ENCODE results near the gene HOXA10. TPM values are rescaled to one million over a fixed set of nuclear protein-coding genes. Genes with fewer than 3 reads are reported as not detected.

Gene HOXA10
- total and polyA plus RNA-seq, 4 donors, result 0.21 to 0.29 (median 0.26) TPM; not detected in 1

GRCh38 chr7:27198871-27199801 lies 25.0 kb upstream of the HOXA10 start:
- TF ChIP-seq CTCF (IDR thresholded peaks at IDR 0.05; ENCODE audit: control extremely low read depth, extremely low read depth), result no peak
- no peak overlapping the region for H3K9ac ChIP-seq (ENCODE audit: insufficient read depth in 1 of 2, low read length in 2 of 2)
- no peak overlapping the region for H3K4me3 ChIP-seq
- no peaks in the 10 kb centered on the region for H3K36me3 ChIP-seq (ENCODE audit: control insufficient read depth in 4 of 4, insufficient read depth in 4 of 4, low read length in 4 of 4)
- DNase-seq (peak in 1 of 3 donors; percentile 24), ATAC-seq (ENCODE audit: insufficient read depth, low FRiP score) (no peak)
- peaks cover 0 to 90% (median 90%) of the 10 kb centered on the region in 3 donors for H3K27me3 ChIP-seq (ENCODE audit: control insufficient read depth in 3 of 3, insufficient read depth in 3 of 3, low read length in 2 of 3)
- peaks cover 0 to 12% (median 0%) of the 10 kb centered on the region in 4 donors for H3K9me3 ChIP-seq (ENCODE audit: control insufficient read depth in 4 of 4, insufficient read depth in 3 of 4, low read length in 3 of 4)
- H3K27ac ChIP-seq (ENCODE audit: low read depth in 1 of 2, low read length in 1 of 2), result no peak overlapping the region
- 4% methylated on average over 53 to 93 of the region's 93 CpGs for WGBS, 2 donors
- H3K4me1 ChIP-seq (ENCODE audit: control insufficient read depth in 5 of 5, insufficient read depth in 5 of 5, low read length in 5 of 5), result peaks cover 0 to 27% (median 5%) of the 10 kb centered on the region in 5 donors

- no peak for TF ChIP-seq CTCF (IDR thresholded peaks at IDR 0.05; ENCODE audit: control extremely low read depth, extremely low read depth)
- Histone ChIP-seq H3K9me3 (ENCODE audit: control insufficient read depth in 4 of 4, insufficient read depth in 3 of 4, low read length in 3 of 4) (peaks cover 0 to 12% (median 0%) of the 10 kb centered on the region in 4 donors), H3K27me3 (ENCODE audit: control insufficient read depth in 3 of 3, insufficient read depth in 3 of 3, low read length in 2 of 3) (peaks cover 0 to 90% (median 90%) of the 10 kb centered on the region in 3 donors), H3K4me3 (no peak overlapping the region), H3K9ac (ENCODE audit: insufficient read depth in 1 of 2, low read length in 2 of 2) (no peak overlapping the region), H3K36me3 (ENCODE audit: control insufficient read depth in 4 of 4, insufficient read depth in 4 of 4, low read length in 4 of 4) (no peaks in the 10 kb centered on the region), H3K27ac (ENCODE audit: low read depth in 1 of 2, low read length in 1 of 2) (no peak overlapping the region), H3K4me1 (ENCODE audit: control insufficient read depth in 5 of 5, insufficient read depth in 5 of 5, low read length in 5 of 5) (peaks cover 0 to 27% (median 5%) of the 10 kb centered on the region in 5 donors)
- whole genome bisulfite sequencing, 2 donors, result 8 to 12% methylated on average over 29 of the region's 29 CpGs
- peak in 1 of 3 donors; percentile 42 for DNase-seq
- no peak for ATAC-seq (ENCODE audit: insufficient read depth, low FRiP score)
Observed at GRCh38 chr7:27198138-27198841, 24.2 kb upstream of the HOXA10 start.

- Histone ChIP-seq H3K36me3 (ENCODE audit: control insufficient read depth in 4 of 4, insufficient read depth in 4 of 4, low read length in 4 of 4) (no peaks in the 10 kb centered on the region), H3K4me3 (no peak overlapping the region), H3K9me3 (ENCODE audit: control insufficient read depth in 4 of 4, insufficient read depth in 3 of 4, low read length in 3 of 4) (peaks cover 0 to 12% (median 0%) of the 10 kb centered on the region in 4 donors), H3K27ac (ENCODE audit: low read depth in 1 of 2, low read length in 1 of 2) (no peak overlapping the region), H3K27me3 (ENCODE audit: control insufficient read depth in 3 of 3, insufficient read depth in 3 of 3, low read length in 2 of 3) (peaks cover 0 to 88% (median 86%) of the 10 kb centered on the region in 3 donors), H3K9ac (ENCODE audit: insufficient read depth in 1 of 2, low read length in 2 of 2) (no peak overlapping the region), H3K4me1 (ENCODE audit: control insufficient read depth in 5 of 5, insufficient read depth in 5 of 5, low read length in 5 of 5) (peaks cover 0 to 34% (median 7%) of the 10 kb centered on the region in 5 donors)
- 20 to 21% methylated on average over 18 of the region's 18 CpGs for WGBS, 2 donors
- TF ChIP-seq CTCF (IDR thresholded peaks at IDR 0.05; ENCODE audit: control extremely low read depth, extremely low read depth), result no peak
- DNase-seq (peak in 2 of 3 donors; percentile 10 to 55), ATAC-seq (ENCODE audit: insufficient read depth, low FRiP score) (no peak)
Observed at GRCh38 chr7:27197137-27198042, 23.3 kb upstream of the HOXA10 start.

Measured in lung (tissue), 12 donors.